GM18505 (cell line): ENCODE measurements around the gene XPO4.

Source experiments
- ATAC-seq: cut with Tn5 transposase; IDR thresholded peaks from one replicate; pipeline ENCODE4 v1.9.1; 2021; ENCODE audit not compliant: unreplicated experiment
- POLR2A ChIP-seq: IDR thresholded peaks from 4 replicates; pipeline ENCODE4 v1.6.1; 2011; ENCODE audit warnings: borderline replicate concordance; ENCODE audit not compliant: insufficient read depth, insufficient read length; ENCODE audit errors: extremely low read depth

Gene XPO4

GRCh38 chr13:20831254-20831653 lies 71.3 kb downstream of the XPO4 start:
- no peak for TF ChIP-seq POLR2A
- ATAC-seq = no peak

GRCh38 chr13:20828539-20829364 lies 73.8 kb downstream of the XPO4 start:
- no peak for TF ChIP-seq POLR2A
- no peak for ATAC-seq

- ATAC-seq = no peak
- no peak for TF ChIP-seq POLR2A
Observed at GRCh38 chr13:20826843-20827560, 75.5 kb downstream of the XPO4 start.

- TF ChIP-seq POLR2A = no peak
- ATAC-seq = no peak
Observed at GRCh38 chr13:20826301-20826700, 76.2 kb downstream of the XPO4 start.

- no peak for ATAC-seq
- no peak for TF ChIP-seq POLR2A
Observed at GRCh38 chr13:20825477-20825875, 77.1 kb downstream of the XPO4 start.

- no peak for ATAC-seq
- TF ChIP-seq POLR2A = no peak
Observed at GRCh38 chr13:20824762-20825476, 77.6 kb downstream of the XPO4 start.

GRCh38 chr13:20823071-20823470 lies 79.5 kb downstream of the XPO4 start:
- no peak for TF ChIP-seq POLR2A
- no peak for ATAC-seq

- ATAC-seq = no peak
- TF ChIP-seq POLR2A = no peak
Observed at GRCh38 chr13:20822406-20822805, 80.1 kb downstream of the XPO4 start.

GRCh38 chr13:20819715-20820114 lies 82.8 kb downstream of the XPO4 start:
- ATAC-seq = no peak
- TF ChIP-seq POLR2A = no peak

- no peak for ATAC-seq
- TF ChIP-seq POLR2A = no peak
Observed at GRCh38 chr13:20815464-20815863, 87.1 kb downstream of the XPO4 start.

GRCh38 chr13:20814224-20814910 lies 88.2 kb downstream of the XPO4 start:
- no peak for TF ChIP-seq POLR2A
- ATAC-seq = no peak

- ATAC-seq = no peak
- no peak for TF ChIP-seq POLR2A
Observed at GRCh38 chr13:20812890-20813289, 89.7 kb downstream of the XPO4 start.

GRCh38 chr13:20810808-20811207 lies 91.7 kb downstream of the XPO4 start:
- ATAC-seq = no peak
- TF ChIP-seq POLR2A = no peak
